Smooth muscle cell (in vitro differentiated cells): Measurements from ENCODE around the gene GPATCH2. TPM values are rescaled to one million over a fixed set of nuclear protein-coding genes. Genes with fewer than 3 reads are reported as not detected.

Experiments used
- DNase-seq: peaks from one replicate; lab custom pipeline; 2025; ENCODE audit not compliant: unreplicated experiment; lab: John Stamatoyannopoulos, UW
- H2AFZ ChIP-seq: fragments of 200-600 bp; sonication (generic); 2 replicates; pipeline ENCODE4 v1.6.0; 2016; ENCODE audit warnings: antibody characterized with exemption, low read depth, mild to moderate bottlenecking
- H3F3A ChIP-seq: fragments of 200-600 bp; sonication (generic); 2 replicates; pipeline ENCODE4 v1.6.0; 2017; ENCODE audit warnings: antibody characterized with exemption, low read depth
- H3K27ac ChIP-seq: fragments of 200-600 bp; sonication (generic); 2 replicates; pipeline ENCODE4 v1.5.1; 2016; ENCODE audit warnings: low read depth, mild to moderate bottlenecking
- H3K27me3 ChIP-seq: fragments of 200-600 bp; sonication (generic); 2 replicates; pipeline ENCODE4 v1.6.1; 2016; ENCODE audit warnings: low read depth, mild to moderate bottlenecking
- H3K36me3 ChIP-seq: fragments of 200-600 bp; sonication (generic); 2 replicates; pipeline ENCODE4 v1.5.1; 2016; ENCODE audit warnings: low read depth
- H3K4me1 ChIP-seq: fragments of 200-600 bp; sonication (generic); 2 replicates; pipeline ENCODE4 v1.5.1; 2016; ENCODE audit warnings: low read depth
- H3K4me2 ChIP-seq: fragments of 200-600 bp; sonication (generic); 2 replicates; pipeline ENCODE4 v1.6.0; 2016; ENCODE audit warnings: mild to moderate bottlenecking
- H3K4me3 ChIP-seq: fragments of 200-600 bp; sonication (generic); 2 replicates; pipeline ENCODE4 v1.5.1; 2016; ENCODE audit warnings: mild to moderate bottlenecking
- H3K79me2 ChIP-seq: fragments of 200-600 bp; sonication (generic); 2 replicates; pipeline ENCODE4 v1.6.0; 2016; ENCODE audit warnings: low read depth, mild to moderate bottlenecking
- H3K9ac ChIP-seq: fragments of 200-600 bp; sonication (generic); 2 replicates; pipeline ENCODE4 v1.6.0; 2016; ENCODE audit warnings: low read depth
- H3K9me3 ChIP-seq: fragments of 200-600 bp; sonication (generic); replicated peaks from 2 replicates; pipeline ENCODE4 v1.5.1; 2016; ENCODE audit warnings: low read depth
- H4K20me1 ChIP-seq: fragments of 200-600 bp; sonication (generic); 2 replicates; pipeline ENCODE4 v1.6.0; 2016; ENCODE audit warnings: low read depth
- WGBS: methylation state at CpG from one replicate; pipeline ENCODE4 v1.1.7; 2016; ENCODE audit warnings: low lambda C conversion rate; 5-methylcytosine and 5-hydroxymethylcytosine counted together
- polyA plus RNA-seq: library from polyadenylated mRNA; unstranded; fragments of >200 nt; fragmentation: Nextera tagmentation; extraction: Ambion mirVana; gene quantifications from 2 replicates; pipeline ENCODE4 v1.2.1, GENCODE V29; 2016
- total RNA-seq: library from RNA; depleted of rRNA; stranded (reverse); fragments of >200 nt; gene quantifications from 2 replicates; pipeline ENCODE4 v1.2.3, GENCODE V29; 2014
- TF ChIP-seq, protein P1 (sequence below): fragments of 200-600 bp; sonication (generic); IDR thresholded peaks from 2 replicates; pipeline ENCODE4 v1.5.1; 2017; ENCODE audit warnings: borderline replicate concordance, mild to moderate bottlenecking, antibody characterized with exemption; ENCODE audit not compliant: insufficient read depth, poor library complexity, severe bottlenecking

Gene GPATCH2
- total and polyA plus RNA-seq, 2 experiments from 2014 or later, result 5.6 to 16.4 TPM

DNA sequence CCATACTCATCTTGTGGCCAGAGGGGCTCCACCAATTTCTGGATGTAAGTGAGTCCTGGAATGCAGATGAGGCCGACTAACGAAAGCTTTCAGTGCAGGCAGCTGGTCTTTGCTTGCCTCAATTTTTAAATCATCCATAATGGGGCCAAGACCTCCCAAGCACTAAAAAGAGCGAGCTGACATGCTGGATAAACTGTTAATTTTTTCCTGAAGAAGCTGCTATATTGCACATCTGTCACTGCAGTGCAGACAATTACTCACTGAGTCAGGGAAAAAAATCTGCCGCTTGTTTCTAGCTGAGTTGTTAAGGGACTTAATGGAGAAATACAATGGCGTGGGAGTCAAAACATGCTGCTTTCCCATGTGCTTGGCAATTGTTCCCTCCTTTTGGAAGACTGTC lies 205.5 kb downstream of the GPATCH2 start:
- Histone ChIP-seq H3K4me3 (no peak overlapping the region), H3K9me3 (no peaks in the 10 kb centered on the region), H2AFZ (no peak overlapping the region), H3K4me2 (no peak overlapping the region), H3K9ac (no peak overlapping the region), H3K79me2 (no peaks in the 10 kb centered on the region), H4K20me1 (no peaks in the 10 kb centered on the region), H3K4me1 (no peaks in the 10 kb centered on the region), H3F3A (no peaks in the 10 kb centered on the region), H3K36me3 (no peaks in the 10 kb centered on the region), H3K27me3 (no peaks in the 10 kb centered on the region), H3K27ac (no peak overlapping the region)
- no peak for DNase-seq
- WGBS, result 66% methylated on average over 5 of the region's 5 CpGs
- TF ChIP-seq, protein P1, sequence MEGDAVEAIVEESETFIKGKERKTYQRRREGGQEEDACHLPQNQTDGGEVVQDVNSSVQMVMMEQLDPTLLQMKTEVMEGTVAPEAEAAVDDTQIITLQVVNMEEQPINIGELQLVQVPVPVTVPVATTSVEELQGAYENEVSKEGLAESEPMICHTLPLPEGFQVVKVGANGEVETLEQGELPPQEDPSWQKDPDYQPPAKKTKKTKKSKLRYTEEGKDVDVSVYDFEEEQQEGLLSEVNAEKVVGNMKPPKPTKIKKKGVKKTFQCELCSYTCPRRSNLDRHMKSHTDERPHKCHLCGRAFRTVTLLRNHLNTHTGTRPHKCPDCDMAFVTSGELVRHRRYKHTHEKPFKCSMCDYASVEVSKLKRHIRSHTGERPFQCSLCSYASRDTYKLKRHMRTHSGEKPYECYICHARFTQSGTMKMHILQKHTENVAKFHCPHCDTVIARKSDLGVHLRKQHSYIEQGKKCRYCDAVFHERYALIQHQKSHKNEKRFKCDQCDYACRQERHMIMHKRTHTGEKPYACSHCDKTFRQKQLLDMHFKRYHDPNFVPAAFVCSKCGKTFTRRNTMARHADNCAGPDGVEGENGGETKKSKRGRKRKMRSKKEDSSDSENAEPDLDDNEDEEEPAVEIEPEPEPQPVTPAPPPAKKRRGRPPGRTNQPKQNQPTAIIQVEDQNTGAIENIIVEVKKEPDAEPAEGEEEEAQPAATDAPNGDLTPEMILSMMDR, result no peak

DNA sequence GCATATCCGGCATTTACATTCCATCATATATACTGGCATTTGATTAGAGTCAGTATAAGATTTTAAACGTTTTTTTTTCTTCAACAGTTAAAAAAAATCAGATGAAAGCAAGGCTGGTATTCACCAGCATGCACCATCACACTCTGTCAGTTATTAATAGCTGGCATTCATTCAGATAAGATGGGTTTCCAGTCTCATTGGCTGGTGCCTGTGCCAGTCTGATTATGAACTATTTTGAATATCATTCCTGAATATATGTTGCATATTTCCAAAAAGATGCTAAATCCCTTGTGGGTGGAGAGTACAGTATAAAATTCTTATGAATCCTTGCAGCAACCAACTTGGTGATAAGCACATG lies 211.7 kb downstream of the GPATCH2 start:
- 58% methylated on average over 2 of the region's 2 CpGs for WGBS
- H3K36me3 ChIP-seq, result no peaks in the 10 kb centered on the region
- H3K9ac ChIP-seq, result no peak overlapping the region
- H3K4me2 ChIP-seq, result no peak overlapping the region
- H3K27me3 ChIP-seq, result no peaks in the 10 kb centered on the region
- TF ChIP-seq, protein P1, result no peak
- DNase-seq, result no peak
- H3K9me3 ChIP-seq, result no peaks in the 10 kb centered on the region
- H4K20me1 ChIP-seq, result no peaks in the 10 kb centered on the region
- no peaks in the 10 kb centered on the region for H3K4me1 ChIP-seq
- no peak overlapping the region for H3K27ac ChIP-seq
- no peaks in the 10 kb centered on the region for H3F3A ChIP-seq
- no peak overlapping the region for H3K4me3 ChIP-seq
- no peaks in the 10 kb centered on the region for H3K79me2 ChIP-seq
- H2AFZ ChIP-seq, result no peak overlapping the region

DNA sequence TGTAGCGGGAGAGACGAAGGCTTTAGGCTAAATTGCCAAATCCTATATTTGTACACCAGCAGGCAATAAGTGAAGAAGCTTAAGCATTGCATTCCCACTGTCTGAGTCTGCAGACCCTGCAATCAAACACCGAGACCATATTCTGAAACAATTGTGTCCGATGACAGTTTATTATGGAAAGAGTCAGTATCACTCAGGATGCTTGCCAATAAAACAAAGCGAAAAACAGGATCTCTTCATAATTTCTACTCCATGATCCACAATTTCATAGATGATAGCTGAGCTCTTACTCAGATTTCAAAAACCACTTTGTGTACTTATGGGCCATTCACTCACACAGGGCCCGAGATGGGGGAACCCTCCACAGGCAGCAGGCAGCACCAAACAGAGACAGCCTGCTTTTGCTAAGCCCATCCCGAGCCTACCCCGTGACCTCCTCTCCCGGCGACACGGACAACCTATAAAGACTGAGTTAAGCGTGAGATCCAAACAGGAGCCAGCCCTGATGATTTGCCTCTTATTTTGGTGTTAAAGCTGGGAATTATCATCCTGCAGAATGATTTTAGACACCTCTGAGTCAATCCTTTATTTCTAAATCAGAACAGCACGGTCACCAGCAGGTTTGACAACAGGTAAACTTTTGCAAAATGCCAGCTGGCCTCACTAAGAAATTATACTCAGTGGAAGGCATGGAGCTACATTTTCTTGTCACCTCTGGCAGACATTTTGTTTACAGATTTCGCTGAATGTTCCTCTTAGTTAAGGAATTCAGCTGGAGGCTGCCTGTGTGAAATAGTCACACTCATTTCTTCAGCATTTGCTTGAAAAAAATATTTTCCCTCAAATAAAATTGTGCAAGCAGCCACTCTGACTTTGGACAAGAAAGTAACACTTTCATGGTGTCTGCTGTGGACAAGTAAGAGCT lies 212.4 kb downstream of the GPATCH2 start:
- no peak overlapping the region for H3K27ac ChIP-seq
- no peaks in the 10 kb centered on the region for H3K79me2 ChIP-seq
- H4K20me1 ChIP-seq, result no peaks in the 10 kb centered on the region
- H3K4me2 ChIP-seq, result no peak overlapping the region
- no peak overlapping the region for H3K4me3 ChIP-seq
- WGBS, result 89% methylated on average over 14 of the region's 14 CpGs
- no peaks in the 10 kb centered on the region for H3K4me1 ChIP-seq
- no peaks in the 10 kb centered on the region for H3K36me3 ChIP-seq
- no peak for DNase-seq
- no peak overlapping the region for H3K9ac ChIP-seq
- H3K27me3 ChIP-seq, result no peaks in the 10 kb centered on the region
- no peaks in the 10 kb centered on the region for H3K9me3 ChIP-seq
- TF ChIP-seq, protein P1, result no peak
- no peak overlapping the region for H2AFZ ChIP-seq
- H3F3A ChIP-seq, result no peaks in the 10 kb centered on the region

DNA sequence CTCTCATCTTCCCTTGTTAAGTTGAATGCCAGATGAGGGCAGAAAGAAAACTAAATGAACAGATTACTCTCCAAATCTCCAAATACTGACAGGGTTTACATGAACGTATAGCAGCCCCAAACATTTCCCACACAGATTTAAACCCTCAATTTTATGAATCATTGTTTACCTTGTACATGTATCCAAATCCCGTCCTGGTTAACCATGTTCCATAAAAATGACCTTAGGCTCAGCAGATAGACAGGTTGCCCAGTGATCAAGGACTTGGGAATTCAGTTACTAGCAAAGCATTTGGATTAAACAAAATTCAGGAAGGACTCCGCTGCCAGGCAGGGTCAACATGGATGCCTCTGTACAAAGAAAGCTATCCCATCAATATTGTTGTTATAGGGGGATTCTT lies 213.5 kb downstream of the GPATCH2 start:
- Histone ChIP-seq H3K79me2 (no peaks in the 10 kb centered on the region), H3K9ac (no peak overlapping the region), H3K27me3 (no peaks in the 10 kb centered on the region), H3K9me3 (no peaks in the 10 kb centered on the region), H2AFZ (no peak overlapping the region), H4K20me1 (no peaks in the 10 kb centered on the region), H3F3A (no peaks in the 10 kb centered on the region), H3K27ac (no peak overlapping the region), H3K36me3 (no peaks in the 10 kb centered on the region), H3K4me1 (no peaks in the 10 kb centered on the region), H3K4me3 (no peak overlapping the region), H3K4me2 (no peak overlapping the region)
- TF ChIP-seq, protein P1, result no peak
- WGBS, result 81% methylated on average over 3 of the region's 3 CpGs
- no peak for DNase-seq
